GM23338 (cell line): ENCODE measurements around the gene ALOX5AP. TPM values are rescaled to one million over a fixed set of nuclear protein-coding genes. Genes with fewer than 3 reads are reported as not detected.

Source experiments
- ATAC-seq: fragments of 200-7000 bp; cut with Tn5 transposase; 3 replicates; pipeline ENCODE4 v1.9.1; 2020
- DNase-seq: peaks from one replicate; pipeline ENCODE4 v3.0.0-alpha.2; 2015; ENCODE audit warnings: low spot score
- H2AFZ ChIP-seq: fragments of 200-600 bp; sonication (generic); 2 replicates; pipeline ENCODE4 v1.8.0; 2016; ENCODE audit warnings: antibody characterized with exemption, mild to moderate bottlenecking, moderate library complexity
- H3F3A ChIP-seq: fragments of 200-600 bp; sonication (generic); replicated peaks from 2 replicates; pipeline ENCODE4 v1.8.0; 2017; ENCODE audit warnings: antibody characterized with exemption, mixed run types, low read depth
- H3K27ac ChIP-seq: fragments of 200-600 bp; sonication (generic); 2 replicates; pipeline ENCODE4 v1.6.1; 2016; ENCODE audit warnings: low read depth
- H3K27me3 ChIP-seq: fragments of 200-600 bp; sonication (generic); 2 replicates; pipeline ENCODE4 v1.8.0; 2016; ENCODE audit warnings: mild to moderate bottlenecking, mixed run types, moderate library complexity; ENCODE audit not compliant: insufficient read depth
- H3K36me3 ChIP-seq: fragments of 200-600 bp; sonication (generic); 2 replicates; pipeline ENCODE4 v1.8.0; 2016; ENCODE audit warnings: mild to moderate bottlenecking; ENCODE audit not compliant: insufficient read depth
- H3K4me1 ChIP-seq: fragments of 200-600 bp; sonication (generic); 2 replicates; pipeline ENCODE4 v1.8.0; 2016; ENCODE audit warnings: mild to moderate bottlenecking, moderate library complexity; ENCODE audit not compliant: insufficient read depth
- H3K4me2 ChIP-seq: fragments of 200-600 bp; sonication (generic); 2 replicates; pipeline ENCODE4 v1.7.1; 2017; ENCODE audit warnings: mixed run types
- H3K4me3 ChIP-seq: fragments of 200-600 bp; sonication (generic); 2 replicates; pipeline ENCODE4 v1.6.1; 2016; ENCODE audit warnings: mixed run types
- H3K79me2 ChIP-seq: fragments of 200-600 bp; sonication (generic); replicated peaks from 2 replicates; pipeline ENCODE4 v1.8.0; 2017; ENCODE audit warnings: mild to moderate bottlenecking; ENCODE audit not compliant: insufficient read depth
- H3K9me2 ChIP-seq: fragments of 200-600 bp; sonication (generic); 2 replicates; pipeline ENCODE4 v1.8.0; 2017; ENCODE audit not compliant: insufficient read depth
- H4K20me1 ChIP-seq: fragments of 200-600 bp; sonication (generic); replicated peaks from 2 replicates; pipeline ENCODE4 v1.8.0; 2017; ENCODE audit warnings: mild to moderate bottlenecking; ENCODE audit not compliant: insufficient read depth
- H3K27ac Mint-ChIP-seq: 2 replicates; pipeline ENCODE4 v1.8.0; 2020; ENCODE audit warnings: inconsistent platforms, mild to moderate bottlenecking, moderate library complexity, mixed read lengths
- H3K27me3 Mint-ChIP-seq: 3 replicates; pipeline ENCODE4 v1.8.0; 2022; ENCODE audit warnings: low read depth, mild to moderate bottlenecking, moderate library complexity, mixed read lengths, inconsistent platforms; ENCODE audit not compliant: insufficient read depth, poor library complexity
- H3K36me3 Mint-ChIP-seq: 3 replicates; pipeline ENCODE4 v1.8.0; 2021; ENCODE audit warnings: low read depth, mild to moderate bottlenecking, inconsistent platforms, moderate library complexity, mixed read lengths
- H3K4me1 Mint-ChIP-seq: 3 replicates; pipeline ENCODE4 v1.8.0; 2020; ENCODE audit warnings: mild to moderate bottlenecking, inconsistent platforms, mixed read lengths
- H3K4me3 Mint-ChIP-seq: 3 replicates; pipeline ENCODE4 v1.8.0; 2021; ENCODE audit warnings: moderate library complexity, mild to moderate bottlenecking, inconsistent platforms, mixed read lengths
- H3K9me3 Mint-ChIP-seq: 3 replicates; pipeline ENCODE4 v1.8.0; 2020; ENCODE audit warnings: moderate library complexity, mild to moderate bottlenecking, inconsistent platforms, mixed read lengths
- CTCF ChIP-seq, 2 experiments: fragments of 200-600 bp in 1 of 2; sonication (generic) in 1 of 2; conservative IDR thresholded peaks; 2 replicates each; pipeline versions ENCODE4 v1.5.1 to v1.6.1; 2016 to 2017; ENCODE audit warnings: antibody characterized with exemption in 2 of 2, low read depth in 2 of 2, mild to moderate bottlenecking in 2 of 2, moderate library complexity in 1 of 2
- EZH2 ChIP-seq: fragments of 200-600 bp; sonication (generic); IDR thresholded peaks from one replicate; pipeline ENCODE4 v1.8.0; 2017; ENCODE audit warnings: antibody characterized with exemption, mild to moderate bottlenecking, low read depth; ENCODE audit not compliant: unreplicated experiment
- EZH2phosphoT487 ChIP-seq: fragments of 200-600 bp; sonication (generic); IDR thresholded peaks from one replicate; pipeline ENCODE4 v1.8.1; 2018; ENCODE audit warnings: antibody characterized with exemption; ENCODE audit not compliant: unreplicated experiment
- JUNB ChIP-seq: IDR thresholded peaks from one replicate; pipeline ENCODE4 v1.6.1; 2016; ENCODE audit warnings: antibody characterized with exemption; ENCODE audit not compliant: unreplicated experiment
- NANOG ChIP-seq: IDR thresholded peaks from 2 replicates; pipeline ENCODE4 v1.6.1; 2016; ENCODE audit warnings: antibody characterized with exemption, borderline replicate concordance
- REST ChIP-seq: IDR thresholded peaks from one replicate; pipeline ENCODE4 v1.6.1; 2018; ENCODE audit warnings: antibody characterized with exemption; ENCODE audit not compliant: unreplicated experiment
- STAT1 ChIP-seq: IDR thresholded peaks from one replicate; pipeline ENCODE4 v1.6.1; 2016; ENCODE audit warnings: antibody characterized with exemption; ENCODE audit not compliant: unreplicated experiment
- ZNF114 ChIP-seq: fragments of 250-450 bp; sonication (Bioruptor Pico); IDR thresholded peaks from 2 replicates; pipeline ENCODE4 v1.5.0; 2020; ENCODE audit warnings: mild to moderate bottlenecking, moderate library complexity
- ZNF331 ChIP-seq: fragments of 250-450 bp; sonication (Bioruptor Pico); IDR thresholded peaks from 2 replicates; pipeline ENCODE4 v1.5.0; 2020; ENCODE audit warnings: low read depth, mild to moderate bottlenecking, moderate library complexity
- polyA plus RNA-seq: library from polyadenylated mRNA; unstranded; fragments of >200 nt; fragmentation: Nextera tagmentation; extraction: Ambion mirVana; gene quantifications from 2 replicates; pipeline ENCODE4 v1.2.1, GENCODE V29; 2016
- total RNA-seq: library from RNA; depleted of rRNA; stranded (reverse); fragments of >200 nt; shearing (Covaris generic); gene quantifications from 2 replicates; pipeline ENCODE4 v1.2.3, GENCODE V29; 2014
- TF ChIP-seq, protein P1 (sequence below): fragments of 250-450 bp; sonication (Bioruptor Pico); IDR thresholded peaks from 2 replicates; pipeline ENCODE4 v1.5.0; 2020; ENCODE audit warnings: mild to moderate bottlenecking, moderate library complexity
- TF ChIP-seq, protein P2 (sequence below): IDR thresholded peaks from 2 replicates; pipeline ENCODE4 v1.6.1; 2016; ENCODE audit warnings: antibody characterized with exemption

ALOX5AP gene
- total and polyA plus RNA-seq, 2 experiments from 2014 or later: 0.23 TPM; not detected in 1

GRCh38 chr13:30698488-30699005 is 36.8 kb upstream of the ALOX5AP start (continued):
- TF ChIP-seq, protein P1, sequence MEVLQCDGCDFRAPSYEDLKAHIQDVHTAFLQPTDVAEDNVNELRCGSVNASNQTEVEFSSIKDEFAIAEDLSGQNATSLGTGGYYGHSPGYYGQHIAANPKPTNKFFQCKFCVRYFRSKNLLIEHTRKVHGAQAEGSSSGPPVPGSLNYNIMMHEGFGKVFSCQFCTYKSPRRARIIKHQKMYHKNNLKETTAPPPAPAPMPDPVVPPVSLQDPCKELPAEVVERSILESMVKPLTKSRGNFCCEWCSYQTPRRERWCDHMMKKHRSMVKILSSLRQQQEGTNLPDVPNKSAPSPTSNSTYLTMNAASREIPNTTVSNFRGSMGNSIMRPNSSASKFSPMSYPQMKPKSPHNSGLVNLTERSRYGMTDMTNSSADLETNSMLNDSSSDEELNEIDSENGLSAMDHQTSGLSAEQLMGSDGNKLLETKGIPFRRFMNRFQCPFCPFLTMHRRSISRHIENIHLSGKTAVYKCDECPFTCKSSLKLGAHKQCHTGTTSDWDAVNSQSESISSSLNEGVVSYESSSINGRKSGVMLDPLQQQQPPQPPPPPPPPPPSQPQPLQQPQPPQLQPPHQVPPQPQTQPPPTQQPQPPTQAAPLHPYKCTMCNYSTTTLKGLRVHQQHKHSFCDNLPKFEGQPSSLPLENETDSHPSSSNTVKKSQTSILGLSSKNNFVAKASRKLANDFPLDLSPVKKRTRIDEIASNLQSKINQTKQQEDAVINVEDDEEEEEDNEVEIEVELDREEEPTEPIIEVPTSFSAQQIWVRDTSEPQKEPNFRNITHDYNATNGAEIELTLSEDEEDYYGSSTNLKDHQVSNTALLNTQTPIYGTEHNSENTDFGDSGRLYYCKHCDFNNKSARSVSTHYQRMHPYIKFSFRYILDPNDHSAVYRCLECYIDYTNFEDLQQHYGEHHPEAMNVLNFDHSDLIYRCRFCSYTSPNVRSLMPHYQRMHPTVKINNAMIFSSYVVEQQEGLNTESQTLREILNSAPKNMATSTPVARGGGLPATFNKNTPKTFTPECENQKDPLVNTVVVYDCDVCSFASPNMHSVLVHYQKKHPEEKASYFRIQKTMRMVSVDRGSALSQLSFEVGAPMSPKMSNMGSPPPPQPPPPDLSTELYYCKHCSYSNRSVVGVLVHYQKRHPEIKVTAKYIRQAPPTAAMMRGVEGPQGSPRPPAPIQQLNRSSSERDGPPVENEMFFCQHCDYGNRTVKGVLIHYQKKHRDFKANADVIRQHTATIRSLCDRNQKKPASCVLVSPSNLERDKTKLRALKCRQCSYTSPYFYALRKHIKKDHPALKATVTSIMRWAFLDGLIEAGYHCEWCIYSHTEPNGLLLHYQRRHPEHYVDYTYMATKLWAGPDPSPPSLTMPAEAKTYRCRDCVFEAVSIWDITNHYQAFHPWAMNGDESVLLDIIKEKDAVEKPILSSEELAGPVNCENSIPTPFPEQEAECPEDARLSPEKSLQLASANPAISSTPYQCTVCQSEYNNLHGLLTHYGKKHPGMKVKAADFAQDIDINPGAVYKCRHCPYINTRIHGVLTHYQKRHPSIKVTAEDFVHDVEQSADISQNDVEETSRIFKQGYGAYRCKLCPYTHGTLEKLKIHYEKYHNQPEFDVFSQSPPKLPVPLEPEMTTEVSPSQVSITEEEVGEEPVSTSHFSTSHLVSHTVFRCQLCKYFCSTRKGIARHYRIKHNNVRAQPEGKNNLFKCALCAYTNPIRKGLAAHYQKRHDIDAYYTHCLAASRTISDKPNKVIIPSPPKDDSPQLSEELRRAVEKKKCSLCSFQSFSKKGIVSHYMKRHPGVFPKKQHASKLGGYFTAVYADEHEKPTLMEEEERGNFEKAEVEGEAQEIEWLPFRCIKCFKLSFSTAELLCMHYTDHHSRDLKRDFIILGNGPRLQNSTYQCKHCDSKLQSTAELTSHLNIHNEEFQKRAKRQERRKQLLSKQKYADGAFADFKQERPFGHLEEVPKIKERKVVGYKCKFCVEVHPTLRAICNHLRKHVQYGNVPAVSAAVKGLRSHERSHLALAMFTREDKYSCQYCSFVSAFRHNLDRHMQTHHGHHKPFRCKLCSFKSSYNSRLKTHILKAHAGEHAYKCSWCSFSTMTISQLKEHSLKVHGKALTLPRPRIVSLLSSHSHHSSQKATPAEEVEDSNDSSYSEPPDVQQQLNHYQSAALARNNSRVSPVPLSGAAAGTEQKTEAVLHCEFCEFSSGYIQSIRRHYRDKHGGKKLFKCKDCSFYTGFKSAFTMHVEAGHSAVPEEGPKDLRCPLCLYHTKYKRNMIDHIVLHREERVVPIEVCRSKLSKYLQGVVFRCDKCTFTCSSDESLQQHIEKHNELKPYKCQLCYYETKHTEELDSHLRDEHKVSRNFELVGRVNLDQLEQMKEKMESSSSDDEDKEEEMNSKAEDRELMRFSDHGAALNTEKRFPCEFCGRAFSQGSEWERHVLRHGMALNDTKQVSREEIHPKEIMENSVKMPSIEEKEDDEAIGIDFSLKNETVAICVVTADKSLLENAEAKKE (CRISPR knock-in tag): no peak
- no peak for TF ChIP-seq NANOG
- TF ChIP-seq ZNF331: no peak
- TF ChIP-seq ZNF114 (CRISPR knock-in tag): no peak
- TF ChIP-seq CTCF (conservative IDR thresholded peaks at IDR 0.05; ENCODE audit: low read depth in 2 of 2): no peak

DNA sequence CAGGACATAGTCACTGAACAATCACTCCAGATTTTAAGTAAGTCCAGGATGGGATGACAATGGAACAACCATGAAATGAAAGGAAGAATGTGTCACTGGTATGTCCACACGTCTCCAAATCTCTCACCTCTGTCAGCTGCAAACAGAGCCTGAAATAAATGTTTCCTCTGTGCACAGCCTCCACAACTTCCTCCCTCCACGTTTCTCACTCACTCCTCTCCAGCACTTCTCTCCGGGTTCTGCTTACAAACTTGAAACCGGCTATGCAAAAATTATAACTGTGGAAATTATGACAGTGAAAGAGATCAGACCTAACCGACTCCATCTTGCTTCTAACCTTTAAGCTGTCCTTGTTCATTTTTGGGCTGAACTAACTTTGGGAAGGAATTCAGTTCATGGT is 35.0 kb upstream of the ALOX5AP start:
- no peaks in the 10 kb centered on the region for H3K27me3 ChIP-seq
- H3K4me3 Mint-ChIP-seq: no peak overlapping the region
- ATAC-seq: no peak
- H3K9me3 Mint-ChIP-seq: no peaks in the 10 kb centered on the region
- no peak overlapping the region for H3K4me2 ChIP-seq
- no peaks in the 10 kb centered on the region for H3K36me3 Mint-ChIP-seq
- H2AFZ ChIP-seq: no peak overlapping the region
- no peaks in the 10 kb centered on the region for H4K20me1 ChIP-seq
- H3F3A ChIP-seq: no peaks in the 10 kb centered on the region
- H3K79me2 ChIP-seq: no peaks in the 10 kb centered on the region
- H3K27me3 Mint-ChIP-seq: peaks cover 8% of the 10 kb centered on the region
- no peak overlapping the region for H3K27ac Mint-ChIP-seq
- H3K4me3 ChIP-seq: no peak overlapping the region
- H3K9me2 ChIP-seq: no peaks in the 10 kb centered on the region
- peaks cover 24% of the 10 kb centered on the region for H3K4me1 Mint-ChIP-seq
- H3K27ac ChIP-seq: no peak overlapping the region
- DNase-seq: no peak
- H3K4me1 ChIP-seq: peaks cover 14% of the 10 kb centered on the region
- H3K36me3 ChIP-seq: no peaks in the 10 kb centered on the region
- no peak for TF ChIP-seq JUNB
- TF ChIP-seq ZNF331: no peak
- TF ChIP-seq EZH2: no peak
- TF ChIP-seq STAT1: no peak
- no peak for TF ChIP-seq REST
- no peak for TF ChIP-seq EZH2phosphoT487
- TF ChIP-seq, protein P2, sequence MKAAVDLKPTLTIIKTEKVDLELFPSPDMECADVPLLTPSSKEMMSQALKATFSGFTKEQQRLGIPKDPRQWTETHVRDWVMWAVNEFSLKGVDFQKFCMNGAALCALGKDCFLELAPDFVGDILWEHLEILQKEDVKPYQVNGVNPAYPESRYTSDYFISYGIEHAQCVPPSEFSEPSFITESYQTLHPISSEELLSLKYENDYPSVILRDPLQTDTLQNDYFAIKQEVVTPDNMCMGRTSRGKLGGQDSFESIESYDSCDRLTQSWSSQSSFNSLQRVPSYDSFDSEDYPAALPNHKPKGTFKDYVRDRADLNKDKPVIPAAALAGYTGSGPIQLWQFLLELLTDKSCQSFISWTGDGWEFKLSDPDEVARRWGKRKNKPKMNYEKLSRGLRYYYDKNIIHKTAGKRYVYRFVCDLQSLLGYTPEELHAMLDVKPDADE: no peak
